GM13977 (cell line): ENCODE measurements around the gene DOK5.

ENCODE experiments used
- DNase-seq: peaks from one replicate; pipeline ENCODE4 v3.0.0; 2012; ENCODE audit warnings: low spot score
- CTCF ChIP-seq: IDR thresholded peaks from 2 replicates; pipeline ENCODE4 v1.5.1; 2012; ENCODE audit warnings: mild to moderate bottlenecking, control low read depth; ENCODE audit not compliant: insufficient read depth; ENCODE audit errors: extremely low read depth, missing control alignments
- in situ Hi-C: fragments of 300-500 bp; cut with MboI; formaldehyde crosslinking; loops from one replicate; pipeline ENCODE4 v1.12.0; 2022; ENCODE audit warnings: low sequenced_read_pairs, low pct_unique_long_range_greater_than_20kb, mixed read lengths, inconsistent platforms; ENCODE audit not compliant: unreplicated experiment

The DOK5 gene

DNA sequence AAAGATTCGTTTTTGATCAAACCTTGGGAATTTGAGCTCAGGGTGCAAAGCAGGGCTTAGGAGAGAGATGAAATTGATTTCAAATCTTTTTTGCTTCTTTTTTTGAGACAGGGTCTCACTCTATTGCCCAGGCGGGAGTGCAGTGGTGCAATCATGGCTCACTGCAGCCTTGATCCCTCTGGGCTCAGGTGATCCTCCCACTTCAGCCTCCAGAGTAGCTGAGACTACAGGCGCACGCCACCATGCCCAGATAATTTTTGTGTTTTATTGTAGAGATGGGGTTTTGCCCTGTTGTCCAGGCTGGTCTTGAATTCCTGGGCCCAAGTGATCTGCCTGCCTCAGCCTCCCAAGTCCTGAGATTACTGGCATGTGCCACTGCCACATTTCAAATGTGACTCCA, 58.7 kb downstream of the DOK5 start:
- DNase-seq, result no peak
- in situ Hi-C loops, result no loop called here
- no peak for TF ChIP-seq CTCF

- TF ChIP-seq CTCF, result no peak
- no peak for DNase-seq
- in situ Hi-C loops, result no loop called here
These were observed 59.6 kb downstream of the DOK5 start for GRCh38 chr20:54535033-54535432.

DNA sequence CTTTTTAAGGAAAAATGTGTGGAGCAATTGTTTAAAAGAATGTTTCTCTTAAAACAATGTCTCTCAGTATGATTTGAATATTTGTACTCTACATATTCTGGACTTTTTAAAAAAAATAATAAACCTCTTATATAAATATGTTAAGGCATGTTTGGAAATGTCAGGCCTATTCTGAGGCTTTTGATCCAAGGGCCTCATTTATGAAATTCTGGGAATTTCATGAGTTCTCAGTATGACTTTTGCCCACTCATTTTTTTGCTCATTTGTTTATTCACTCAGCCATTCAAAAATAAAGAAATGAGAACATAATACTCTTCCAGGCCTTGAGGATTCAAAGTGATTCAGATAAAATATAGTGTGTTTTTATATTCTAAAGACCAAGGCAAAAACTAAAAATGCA, 60.4 kb downstream of the DOK5 start:
- in situ Hi-C loops, result no loop called here
- no peak for DNase-seq
- TF ChIP-seq CTCF, result no peak

GRCh38 chr20:54539521-54540046, 64.2 kb downstream of the DOK5 start:
- in situ Hi-C loops, result no loop called here
- TF ChIP-seq CTCF, result no peak
- no peak for DNase-seq

- in situ Hi-C loops, result no loop called here
- no peak for TF ChIP-seq CTCF
These were observed 68.0 kb downstream of the DOK5 start for GRCh38 chr20:54543369-54543768.

DNA sequence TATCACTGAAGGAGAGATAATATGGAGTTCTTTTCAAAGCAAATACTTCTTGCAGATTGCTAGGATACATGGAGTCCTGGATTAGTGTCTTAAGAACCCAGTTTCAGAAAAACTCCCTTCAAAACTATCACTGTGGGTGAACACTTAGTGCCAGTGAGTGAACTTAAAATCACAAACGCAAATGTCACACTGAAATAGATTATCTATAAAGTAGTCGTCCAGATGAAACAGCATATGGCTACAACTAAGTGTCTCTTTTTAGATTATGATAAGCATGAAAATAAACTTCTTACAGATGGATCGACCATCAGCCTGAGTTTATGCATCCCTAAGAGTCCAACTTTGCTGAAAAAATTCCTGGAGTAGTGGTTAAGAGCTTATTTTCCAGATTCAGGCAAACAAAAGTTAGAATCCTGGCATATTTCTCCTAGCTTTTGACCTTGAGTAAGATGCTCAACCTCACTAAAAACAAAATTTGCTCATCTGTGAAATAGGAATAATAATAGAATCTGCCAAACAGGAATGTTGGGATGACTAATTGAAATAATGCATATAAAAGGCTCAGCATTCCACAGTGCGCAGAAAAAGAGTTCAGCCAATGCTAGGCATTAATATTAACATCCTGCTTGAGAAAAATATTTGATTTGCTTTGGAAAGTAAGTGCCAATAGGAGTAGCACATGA, 70.4 kb downstream of the DOK5 start:
- no peak for TF ChIP-seq CTCF

More at GRCh38 chr20:54543369-54543768, 68.0 kb downstream of the DOK5 start:
- no peak for DNase-seq

DNA sequence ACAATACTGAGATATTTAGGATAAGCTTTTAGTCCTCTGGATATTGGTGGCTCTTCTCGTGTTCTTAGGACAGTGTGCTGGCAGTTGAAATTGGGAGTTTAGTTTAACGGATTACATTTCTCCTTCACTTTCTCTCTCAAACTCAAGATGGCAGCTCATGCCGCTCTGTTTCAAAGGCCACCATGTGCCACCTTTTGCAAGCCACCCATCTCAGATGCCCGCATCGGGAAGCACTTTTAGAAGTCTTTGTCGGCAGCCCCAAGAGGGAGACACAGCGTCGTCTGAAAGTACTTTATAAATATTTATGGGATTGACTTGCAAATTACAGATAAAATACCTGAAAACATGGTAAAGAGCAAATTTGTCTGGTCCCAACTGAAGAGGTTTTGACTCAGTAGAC, 73.5 kb downstream of the DOK5 start:
- in situ Hi-C loops, result no loop called here
- TF ChIP-seq CTCF, result no peak
- no peak for DNase-seq

More for the DNA sequence above, 70.4 kb downstream of the DOK5 start:
- in situ Hi-C loops, result no loop called here
- DNase-seq, result no peak
